CD14-positive monocyte (primary cell): ENCODE data around the gene RFNG. TPM values are rescaled to one million over a fixed set of nuclear protein-coding genes. Genes with fewer than 3 reads are reported as not detected.

Experiments used
- DNase-seq, 3 donors: peaks; one replicate each; pipeline ENCODE4 v3.0.0-alpha.2; 2011 to 2022
- H2AFZ ChIP-seq: 2 replicates; pipeline ENCODE4 v1.6.0; 2012; ENCODE audit warnings: mild to moderate bottlenecking, low read depth, low read length, inconsistent platforms; ENCODE audit not compliant: insufficient read depth, poor library complexity, severe bottlenecking
- H3K27ac ChIP-seq, 2 donors: 1 replicate in 1 of 2; 2 replicates in 1 of 2; pipeline ENCODE4 v1.5.1; 2012 to 2013; ENCODE audit warnings: low read length in 2 of 2, control low read depth in 1 of 2, inconsistent platforms in 1 of 2, low read depth in 1 of 2, mild to moderate bottlenecking in 1 of 2
- H3K27me3 ChIP-seq, 2 donors: one replicate each; pipeline versions ENCODE4 v1.6.0 to v1.6.1; 2011 to 2013; ENCODE audit warnings: low read length in 2 of 2; ENCODE audit not compliant: control insufficient read depth in 2 of 2, insufficient read depth in 2 of 2
- H3K36me3 ChIP-seq, 2 donors: replicated peaks in 1 of 2; 1 replicate in 1 of 2; 2 replicates in 1 of 2; pipeline versions ENCODE4 v1.5.1 to v1.6.1; 2012 to 2013; ENCODE audit warnings: low read length in 2 of 2, control low read depth in 1 of 2, inconsistent platforms in 1 of 2, mild to moderate bottlenecking in 1 of 2; ENCODE audit not compliant: insufficient read depth in 2 of 2, control insufficient read depth in 1 of 2
- H3K4me1 ChIP-seq, 2 donors: 1 replicate in 1 of 2; 2 replicates in 1 of 2; pipeline versions ENCODE4 v1.5.1 to v1.6.1; 2012 to 2013; ENCODE audit warnings: low read length in 2 of 2, control low read depth in 1 of 2, inconsistent platforms in 1 of 2, mild to moderate bottlenecking in 1 of 2, moderate library complexity in 1 of 2; ENCODE audit not compliant: insufficient read depth in 2 of 2, control insufficient read depth in 1 of 2
- H3K4me2 ChIP-seq: replicated peaks from 2 replicates; pipeline ENCODE3; 2012; ENCODE audit warnings: low read length, moderate library complexity, mild to moderate bottlenecking; ENCODE audit not compliant: poor library complexity, severe bottlenecking; ENCODE audit errors: extremely low read depth
- H3K4me3 ChIP-seq, 3 experiments: fragments of 200-600 bp in 1 of 3; sonication (generic) in 1 of 3; replicated peaks in 1 of 3; 1 replicate in 2 of 3; 2 replicates in 1 of 3; pipeline ENCODE4 v1.5.1; 2011 to 2013; ENCODE audit warnings: low read length in 3 of 3, mild to moderate bottlenecking in 3 of 3, control low read depth in 2 of 3, low read depth in 2 of 3, inconsistent platforms in 1 of 3, moderate library complexity in 1 of 3
- H3K79me2 ChIP-seq: 2 replicates; pipeline ENCODE4 v1.6.0; 2012; ENCODE audit warnings: mild to moderate bottlenecking, control low read depth, inconsistent platforms, low read length, moderate library complexity; ENCODE audit not compliant: insufficient read depth
- H3K9ac ChIP-seq: 2 replicates; pipeline ENCODE4 v1.6.0; 2017; ENCODE audit warnings: low read length, mild to moderate bottlenecking; ENCODE audit not compliant: insufficient read depth, poor library complexity, severe bottlenecking
- H3K9me3 ChIP-seq, 2 donors: replicated peaks in 1 of 2; 1 replicate in 1 of 2; 2 replicates in 1 of 2; pipeline versions ENCODE4 v1.5.1 to v1.6.1; 2012 to 2013; ENCODE audit warnings: low read length in 2 of 2, control low read depth in 1 of 2; ENCODE audit not compliant: control insufficient read depth in 1 of 2, insufficient read depth in 1 of 2
- H4K20me1 ChIP-seq: 2 replicates; pipeline ENCODE4 v1.6.0; 2012; ENCODE audit warnings: mild to moderate bottlenecking, low read length, control low read depth, moderate library complexity; ENCODE audit not compliant: insufficient read depth
- H3K27ac Mint-ChIP-seq, 7 donors: one replicate each; pipeline ENCODE4 v1.8.0; 2020; ENCODE audit warnings: mild to moderate bottlenecking in 7 of 7, mixed read lengths in 7 of 7, moderate library complexity in 6 of 7, inconsistent platforms in 2 of 7
- H3K27me3 Mint-ChIP-seq, 3 donors: one replicate each; pipeline ENCODE4 v1.8.0; 2021 to 2022; ENCODE audit warnings: low read depth in 3 of 3, mild to moderate bottlenecking in 3 of 3, mixed read lengths in 3 of 3, moderate library complexity in 3 of 3, inconsistent platforms in 1 of 3
- H3K36me3 Mint-ChIP-seq, 2 donors: one replicate each; pipeline ENCODE4 v1.8.0; 2020; ENCODE audit warnings: mixed read lengths in 2 of 2, inconsistent platforms in 1 of 2, mild to moderate bottlenecking in 1 of 2
- H3K4me1 Mint-ChIP-seq: one replicate; pipeline ENCODE4 v1.8.0; 2020; ENCODE audit warnings: mild to moderate bottlenecking, mixed read lengths
- H3K4me3 Mint-ChIP-seq, 2 donors: one replicate each; pipeline ENCODE4 v1.8.0; 2020; ENCODE audit warnings: mild to moderate bottlenecking in 2 of 2, mixed read lengths in 2 of 2, moderate library complexity in 1 of 2
- H3K9me3 Mint-ChIP-seq, 7 donors: one replicate each; pipeline ENCODE4 v1.8.0; 2020 to 2022; ENCODE audit warnings: mixed read lengths in 7 of 7, mild to moderate bottlenecking in 6 of 7, moderate library complexity in 6 of 7, inconsistent platforms in 2 of 7
- CTCF ChIP-seq: fragments of 200-600 bp; IDR thresholded peaks from one replicate; pipeline ENCODE4 v1.8.0; 2022; ENCODE audit warnings: antibody characterized with exemption, mild to moderate bottlenecking
- WGBS: methylation state at CpG from one replicate; pipeline ENCODE4 v1.1.5; 2013; ENCODE audit warnings: missing lambda C conversion rate; ENCODE audit not compliant: insufficient coverage; 5-methylcytosine and 5-hydroxymethylcytosine counted together
- intact Hi-C, 2 donors: fragments of 100-400 bp; cut with micrococcal nuclease; formaldehyde crosslinking; loops; one replicate each; pipeline versions ENCODE4 v1.15.0 to v1.15.1; 2023
- polyA plus RNA-seq, 3 donors: library from polyadenylated mRNA; depleted of rRNA in 1 of 3; unstranded in 2 of 3; stranded (reverse) in 1 of 3; fragments of 300-500 nt in 2 of 3; fragments of >200 nt in 1 of 3; fragmentation: Illumina TruSeq in 2 of 3; gene quantifications; 1 replicate in 2 of 3; 2 replicates in 1 of 3; pipeline ENCODE4 v1.2.3, GENCODE V29; 2012 to 2021

RFNG gene
- polyA plus RNA-seq, 3 donors: 1.5 to 32.4 (median 4.1) TPM

GRCh38 chr17:82086941-82087906, 35.6 kb upstream of the RFNG start:
- WGBS: 96% methylated on average over 28 of the region's 39 CpGs
- Histone ChIP-seq H3K36me3 (peaks cover 87 to 97% of the 10 kb centered on the region in 2 donors), H2AFZ (no peak overlapping the region), H3K4me1 (no peaks in the 10 kb centered on the region), H3K27me3 (no peaks in the 10 kb centered on the region), H3K27ac (no peak overlapping the region), H3K9me3 (no peaks in the 10 kb centered on the region), H4K20me1 (no peaks in the 10 kb centered on the region), H3K4me3 (no peak overlapping the region), H3K79me2 (no peaks in the 10 kb centered on the region), H3K4me2 (no peak overlapping the region), H3K9ac (no peak overlapping the region)
- H3K27ac Mint-ChIP-seq: no peak overlapping the region
- no peak overlapping the region for H3K4me3 Mint-ChIP-seq
- H3K9me3 Mint-ChIP-seq: no peaks in the 10 kb centered on the region
- peaks cover 26 to 84% of the 10 kb centered on the region in 2 donors for H3K36me3 Mint-ChIP-seq
- peaks cover 0 to 2% (median 0%) of the 10 kb centered on the region in 3 donors for H3K27me3 Mint-ChIP-seq
- no peaks in the 10 kb centered on the region for H3K4me1 Mint-ChIP-seq
- intact Hi-C loops: no loop called here
- DNase-seq: no peak
- no peak for TF ChIP-seq CTCF

GRCh38 chr17:82085931-82086764, 34.5 kb upstream of the RFNG start:
- no peak for DNase-seq
- Histone ChIP-seq H3K4me1 (no peaks in the 10 kb centered on the region), H3K4me3 (no peak overlapping the region), H3K9me3 (no peaks in the 10 kb centered on the region), H4K20me1 (no peaks in the 10 kb centered on the region), H3K27ac (no peak overlapping the region), H3K79me2 (no peaks in the 10 kb centered on the region), H2AFZ (no peak overlapping the region), H3K4me2 (no peak overlapping the region), H3K27me3 (no peaks in the 10 kb centered on the region), H3K36me3 (peaks cover 83 to 94% of the 10 kb centered on the region in 2 donors), H3K9ac (no peak overlapping the region)
- Mint-ChIP-seq H3K4me3 (no peak overlapping the region), H3K27ac (no peak overlapping the region), H3K4me1 (no peaks in the 10 kb centered on the region), H3K36me3 (peaks cover 27 to 85% of the 10 kb centered on the region in 2 donors), H3K27me3 (peaks cover 0 to 2% (median 0%) of the 10 kb centered on the region in 3 donors), H3K9me3 (no peaks in the 10 kb centered on the region)
- intact Hi-C loops: no loop called here
- 98% methylated on average over 21 of the region's 25 CpGs for WGBS
- no peak for TF ChIP-seq CTCF
